Measurements from ENCODE around the gene USP2.

DNA sequence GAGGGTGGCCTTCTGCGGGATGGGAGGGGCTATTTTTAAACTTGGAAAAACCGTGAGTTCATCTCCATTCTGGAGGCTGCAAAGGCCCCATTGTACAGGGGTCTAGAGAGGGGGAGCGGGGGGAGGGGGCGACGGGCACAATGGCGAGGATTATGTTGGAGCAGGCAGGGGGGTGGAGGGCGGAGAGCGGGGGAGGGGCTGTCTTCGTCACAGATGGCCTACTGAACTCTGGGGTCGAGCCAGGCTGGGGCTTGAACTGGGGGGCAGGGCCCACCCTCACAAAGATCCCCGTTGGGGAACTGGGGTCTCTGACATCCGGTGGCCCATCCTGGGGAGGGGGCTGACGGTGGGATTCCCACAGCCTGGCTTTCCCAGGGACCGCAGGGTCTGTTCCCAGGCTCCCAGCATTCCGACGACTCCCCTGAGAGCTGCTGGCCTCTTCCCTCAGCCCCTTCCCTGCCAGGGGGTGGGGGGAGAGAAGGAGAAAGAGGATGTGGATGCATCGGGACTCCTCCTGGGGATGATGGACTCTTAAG, 61.2 kb downstream of the USP2 start:
- TF ChIP-seq, protein P1, sequence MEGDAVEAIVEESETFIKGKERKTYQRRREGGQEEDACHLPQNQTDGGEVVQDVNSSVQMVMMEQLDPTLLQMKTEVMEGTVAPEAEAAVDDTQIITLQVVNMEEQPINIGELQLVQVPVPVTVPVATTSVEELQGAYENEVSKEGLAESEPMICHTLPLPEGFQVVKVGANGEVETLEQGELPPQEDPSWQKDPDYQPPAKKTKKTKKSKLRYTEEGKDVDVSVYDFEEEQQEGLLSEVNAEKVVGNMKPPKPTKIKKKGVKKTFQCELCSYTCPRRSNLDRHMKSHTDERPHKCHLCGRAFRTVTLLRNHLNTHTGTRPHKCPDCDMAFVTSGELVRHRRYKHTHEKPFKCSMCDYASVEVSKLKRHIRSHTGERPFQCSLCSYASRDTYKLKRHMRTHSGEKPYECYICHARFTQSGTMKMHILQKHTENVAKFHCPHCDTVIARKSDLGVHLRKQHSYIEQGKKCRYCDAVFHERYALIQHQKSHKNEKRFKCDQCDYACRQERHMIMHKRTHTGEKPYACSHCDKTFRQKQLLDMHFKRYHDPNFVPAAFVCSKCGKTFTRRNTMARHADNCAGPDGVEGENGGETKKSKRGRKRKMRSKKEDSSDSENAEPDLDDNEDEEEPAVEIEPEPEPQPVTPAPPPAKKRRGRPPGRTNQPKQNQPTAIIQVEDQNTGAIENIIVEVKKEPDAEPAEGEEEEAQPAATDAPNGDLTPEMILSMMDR (IDR thresholded peaks at IDR 0.05; ENCODE audit: insufficient read depth, low read depth, low read length), result no peak
- no peak for TF ChIP-seq EZH2 (IDR thresholded peaks at IDR 0.05; ENCODE audit: insufficient read depth, low read length)
